HCT116 (cell line): ENCODE data around the gene TEAD1. TPM values are rescaled to one million over a fixed set of nuclear protein-coding genes. Genes with fewer than 3 reads are reported as not detected.

Experiments used
- ATAC-seq: fragments of 200-7000 bp; cut with Tn5 transposase; 2 replicates; pipeline ENCODE4 v1.9.1; 2020; ENCODE audit warnings: mild to moderate bottlenecking, moderate library complexity
- BruUV-seq: library from RNA; stranded (reverse); fragments of 400-500 nt; replicated peaks from 2 replicates; lab custom pipeline; 2021; lab: Mats Ljungman, UMichigan
- CTCF ChIA-PET: fragments of 300-600 bp; sonication (Branson Sonifier 250); formaldehyde crosslinking; loops from one replicate; lab custom pipeline; 2021; ENCODE audit warnings: antibody characterized with exemption; lab: Charles Lee
- POLR2A ChIA-PET: fragments of 300-600, 350-600 bp; sonication (Branson Sonifier 250); formaldehyde crosslinking; loops from one replicate; lab custom pipeline; 2021; ENCODE audit warnings: antibody characterized with exemption; lab: Charles Lee
- RAD21 ChIA-PET, 2 experiments: fragments of 300-600 bp; sonication (Branson Sonifier 250); formaldehyde crosslinking; loops; one replicate each; lab custom pipeline; 2023; ENCODE audit warnings: low total read pairs in 2 of 2; ENCODE audit not compliant: uncharacterized antibody in 2 of 2, unreplicated experiment in 2 of 2, low non-redundant PET in 1 of 2; lab: Charles Lee
- DNase-seq: peaks from one replicate; pipeline ENCODE4 v3.0.0-alpha.2; 2010; ENCODE audit warnings: low read depth, low spot score
- H2AFZ ChIP-seq: fragments of 200-600 bp; shearing (Covaris generic), sonication (generic); 2 replicates; pipeline ENCODE4 v1.6.1; 2017; ENCODE audit warnings: low read depth, mixed run types, mixed read lengths, antibody characterized with exemption, low read length; ENCODE audit not compliant: poor library complexity, severe bottlenecking
- H3K27ac ChIP-seq: 2 replicates; pipeline ENCODE4 v1.5.1; 2012; ENCODE audit warnings: low read depth, low read length
- H3K27me3 ChIP-seq: fragments of 200-600 bp; sonication (generic); 2 replicates; pipeline ENCODE4 v1.6.1; 2016; ENCODE audit warnings: mixed run types, low read length, mixed read lengths; ENCODE audit not compliant: insufficient read depth
- H3K36me3 ChIP-seq, 2 experiments: fragments of 200-500 bp in 1 of 2; fragments of 200-600 bp in 1 of 2; sonication (Bioruptor generic) in 1 of 2; sonication (generic) in 1 of 2; 2 replicates each; pipeline versions ENCODE4 v1.5.1 to v1.6.1; 2014 to 2016; ENCODE audit warnings: low read length in 2 of 2, inconsistent platforms in 1 of 2, mixed read lengths in 1 of 2, mixed run types in 1 of 2; ENCODE audit not compliant: insufficient read depth in 2 of 2, control insufficient read depth in 1 of 2
- H3K4me1 ChIP-seq, 2 experiments: fragments of 200-600 bp in 1 of 2; sonication (generic) in 1 of 2; 2 replicates each; pipeline versions ENCODE4 v1.5.1 to v1.6.1; 2012 to 2017; ENCODE audit warnings: low read length in 2 of 2, inconsistent platforms in 1 of 2, mild to moderate bottlenecking in 1 of 2, mixed read lengths in 1 of 2, mixed run types in 1 of 2, moderate library complexity in 1 of 2; ENCODE audit not compliant: insufficient read depth in 2 of 2, control insufficient read depth in 1 of 2
- H3K4me2 ChIP-seq: fragments of 200-600 bp; sonication (generic); 2 replicates; pipeline ENCODE4 v1.6.1; 2017; ENCODE audit warnings: mixed run types, low read length, mixed read lengths
- H3K4me3 ChIP-seq, 2 experiments: fragments of 200-600 bp in 1 of 2; sonication (generic) in 1 of 2; replicated peaks in 1 of 2; 2 replicates each; pipeline ENCODE4 v1.5.1; 2011 to 2016; ENCODE audit warnings: low read length in 2 of 2, control low read depth in 1 of 2, low read depth in 1 of 2, mild to moderate bottlenecking in 1 of 2, mixed read lengths in 1 of 2, mixed run types in 1 of 2
- H3K79me2 ChIP-seq: fragments of 200-600 bp; sonication (generic); 2 replicates; pipeline ENCODE4 v1.6.1; 2017; ENCODE audit warnings: mild to moderate bottlenecking, mixed run types, low read length, moderate library complexity, mixed read lengths; ENCODE audit not compliant: insufficient read depth
- H3K9ac ChIP-seq: fragments of 200-600 bp; sonication (generic); 2 replicates; pipeline ENCODE4 v1.6.1; 2016; ENCODE audit warnings: low read length, mixed read lengths
- H3K9me2 ChIP-seq: fragments of 200-600 bp; sonication (generic), shearing (Covaris generic); 2 replicates; pipeline ENCODE4 v1.6.1; 2017; ENCODE audit warnings: mixed run types, mild to moderate bottlenecking, moderate library complexity; ENCODE audit not compliant: insufficient read depth
- H3K9me3 ChIP-seq, 2 experiments: fragments of 200-500 bp in 1 of 2; fragments of 200-600 bp in 1 of 2; sonication (Bioruptor generic) in 1 of 2; sonication (generic) in 1 of 2; 2 replicates each; pipeline ENCODE4 v1.6.1; 2014 to 2017; ENCODE audit warnings: low read length in 2 of 2, mixed read lengths in 2 of 2, inconsistent platforms in 1 of 2, low read depth in 1 of 2, mild to moderate bottlenecking in 1 of 2, mixed run types in 1 of 2, moderate library complexity in 1 of 2; ENCODE audit not compliant: control insufficient read depth in 1 of 2, insufficient read depth in 1 of 2
- H4K20me1 ChIP-seq: fragments of 200-600 bp; sonication (generic), shearing (Covaris generic); 2 replicates; pipeline ENCODE4 v1.6.1; 2017; ENCODE audit warnings: mixed run types, mild to moderate bottlenecking, moderate library complexity; ENCODE audit not compliant: insufficient read depth
- CEBPB ChIP-seq: IDR thresholded peaks from 2 replicates; pipeline ENCODE4 v1.6.1; 2012; ENCODE audit warnings: low read depth
- ELF1 ChIP-seq: IDR thresholded peaks from 2 replicates; pipeline ENCODE4 v1.6.1; 2012; ENCODE audit warnings: low read depth, borderline replicate concordance
- RAD21 ChIP-seq: IDR thresholded peaks from 2 replicates; pipeline ENCODE4 v1.6.1; 2012; ENCODE audit warnings: low read depth, mild to moderate bottlenecking
- REST ChIP-seq: IDR thresholded peaks from 2 replicates; pipeline ENCODE4 v1.6.1; 2012; ENCODE audit warnings: low read depth
- SIN3A ChIP-seq: IDR thresholded peaks from 2 replicates; pipeline ENCODE4 v1.6.1; 2012; ENCODE audit warnings: low read depth
- SP1 ChIP-seq: IDR thresholded peaks from 2 replicates; pipeline ENCODE4 v1.6.1; 2012; ENCODE audit warnings: low read depth
- intact Hi-C: fragments of 100-400 bp; cut with micrococcal nuclease; formaldehyde crosslinking; loops from 2 replicates; pipeline ENCODE4 v1.10.0; 2022
- total RNA-seq: library from RNA; stranded (reverse); gene quantifications from one replicate; pipeline ENCODE4 v1.2.1, GENCODE V29; 2021; ENCODE audit not compliant: unreplicated experiment
- TF ChIP-seq, protein P1 (sequence below), 3 experiments: fragments of 200-600 bp in 1 of 3; sonication (generic) in 1 of 3; IDR thresholded peaks in 2 of 3; conservative IDR thresholded peaks in 1 of 3; 2 replicates each; pipeline ENCODE4 v1.5.1; 2012 to 2017; ENCODE audit warnings: low read depth in 2 of 3, low read length in 2 of 3, antibody characterized with exemption in 1 of 3, borderline replicate concordance in 1 of 3, control low read depth in 1 of 3, mild to moderate bottlenecking in 1 of 3, mixed read lengths in 1 of 3, mixed run types in 1 of 3, moderate library complexity in 1 of 3; ENCODE audit not compliant: insufficient read depth in 1 of 3

TEAD1 gene
- total RNA-seq, 1 experiment from 2014 or later: 103 TPM

GRCh38 chr11:12809864-12810567 lies 135.8 kb downstream of the TEAD1 start:
- ChIA-PET RAD21 (interaction anchor here in 1 of 2 experiments (0.7 kb wide), 1 partner anchor 339 kb away, joined by 5 read pairs; no protein-coding TSS in a partner anchor), CTCF (interaction anchor here (0.8 kb wide), 1 partner anchor 10 kb away, joined by 4 read pairs; no protein-coding TSS in a partner anchor), POLR2A (interaction anchor here (1.2 kb wide), 1 partner anchor 10 kb away, joined by 5 read pairs; no protein-coding TSS in a partner anchor)
- peaks cover 91 to 97% of the 10 kb centered on the region in 2 experiments for H3K4me1 ChIP-seq
- intact Hi-C loops: loop anchor here (5.0 kb wide), 1 partner anchor 77 kb away; no protein-coding TSS in a partner anchor
- no peaks in the 10 kb centered on the region for H3K9me2 ChIP-seq
- no peak for TF ChIP-seq REST
- no peak for TF ChIP-seq ELF1
- TF ChIP-seq SP1: no peak
- peak; percentile 52; the same call in 1 of the 2 replicates for TF ChIP-seq CEBPB
- TF ChIP-seq SIN3A: no peak
- TF ChIP-seq, protein P1, sequence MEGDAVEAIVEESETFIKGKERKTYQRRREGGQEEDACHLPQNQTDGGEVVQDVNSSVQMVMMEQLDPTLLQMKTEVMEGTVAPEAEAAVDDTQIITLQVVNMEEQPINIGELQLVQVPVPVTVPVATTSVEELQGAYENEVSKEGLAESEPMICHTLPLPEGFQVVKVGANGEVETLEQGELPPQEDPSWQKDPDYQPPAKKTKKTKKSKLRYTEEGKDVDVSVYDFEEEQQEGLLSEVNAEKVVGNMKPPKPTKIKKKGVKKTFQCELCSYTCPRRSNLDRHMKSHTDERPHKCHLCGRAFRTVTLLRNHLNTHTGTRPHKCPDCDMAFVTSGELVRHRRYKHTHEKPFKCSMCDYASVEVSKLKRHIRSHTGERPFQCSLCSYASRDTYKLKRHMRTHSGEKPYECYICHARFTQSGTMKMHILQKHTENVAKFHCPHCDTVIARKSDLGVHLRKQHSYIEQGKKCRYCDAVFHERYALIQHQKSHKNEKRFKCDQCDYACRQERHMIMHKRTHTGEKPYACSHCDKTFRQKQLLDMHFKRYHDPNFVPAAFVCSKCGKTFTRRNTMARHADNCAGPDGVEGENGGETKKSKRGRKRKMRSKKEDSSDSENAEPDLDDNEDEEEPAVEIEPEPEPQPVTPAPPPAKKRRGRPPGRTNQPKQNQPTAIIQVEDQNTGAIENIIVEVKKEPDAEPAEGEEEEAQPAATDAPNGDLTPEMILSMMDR (IDR thresholded peaks at IDR 0.05 in 2 of 3, conservative IDR thresholded peaks at IDR 0.05 in 1 of 3; ENCODE audit: borderline replicate concordance in 1 of 3, insufficient read depth in 1 of 3, low read depth in 2 of 3, low read length in 2 of 3): no peak
- 0 out of 2 replicates have a peak, but pooled peaks have one; percentile 5 for TF ChIP-seq RAD21
- H3K4me2 ChIP-seq: peak overlapping the region; percentile 20; the same call in 1 of the 2 replicates
- no peaks in the 10 kb centered on the region for H3K36me3 ChIP-seq
- ATAC-seq (no peak), DNase-seq (no peak)
- no peak overlapping the region for H3K27ac ChIP-seq
- no peak overlapping the region for H3K9ac ChIP-seq
- H3K79me2 ChIP-seq: peaks cover 70% of the 10 kb centered on the region
- BruUV-seq: no TSS peak
- no peaks in the 10 kb centered on the region for H3K27me3 ChIP-seq
- H4K20me1 ChIP-seq: no peaks in the 10 kb centered on the region
- no peak overlapping the region for H3K4me3 ChIP-seq
- H2AFZ ChIP-seq: no peak overlapping the region
- no peaks in the 10 kb centered on the region for H3K9me3 ChIP-seq
